Lower leg skin (tissue), 4 donors: Measurements from ENCODE around the gene TMX2. TPM values are rescaled to one million over a fixed set of nuclear protein-coding genes. Genes with fewer than 3 reads are reported as not detected.
A peak's percentile ranks its signal among the peaks of the same experiment; 100 is the strongest.

Experiments used
- DNase-seq, 2 donors: peaks; one replicate each; pipeline ENCODE4 v3.0.0-alpha.2; 2019; ENCODE audit warnings: low spot score in 2 of 2
- H3K4me3 ChIP-seq: fragments of 200-600 bp; sonication (generic); 2 replicates; pipeline ENCODE4 v1.5.1; 2017; ENCODE audit warnings: mild to moderate bottlenecking, low read depth; ENCODE audit not compliant: poor library complexity, severe bottlenecking
- POLR2A ChIP-seq, 2 donors: fragments of 450-650 bp; IDR thresholded peaks; one replicate each; pipeline ENCODE4 v1.6.1; 2016 to 2017; ENCODE audit warnings: antibody characterized with exemption in 2 of 2, mild to moderate bottlenecking in 1 of 2, moderate library complexity in 1 of 2
- WGBS, 2 donors: methylation state at CpG; one replicate each; pipeline ENCODE4 v1.1.5; 2018; 5-methylcytosine and 5-hydroxymethylcytosine counted together
- intact Hi-C: fragments of 100-400 bp; cut with DNase I; formaldehyde crosslinking; loops from one replicate; pipeline ENCODE4 v1.15.0; 2023; ENCODE audit warnings: low total_unique reads
- total RNA-seq, 4 donors: library from RNA; depleted of rRNA; stranded (reverse); fragments of >200 nt; gene quantifications; one replicate each; pipeline ENCODE4 v1.1.0, GENCODE V29; 2016
- TF ChIP-seq, protein P1 (sequence below), 3 donors: fragments of 450-650 bp; IDR thresholded peaks; one replicate each; pipeline ENCODE4 v1.5.1; 2016; ENCODE audit warnings: antibody characterized with exemption in 3 of 3, mild to moderate bottlenecking in 3 of 3, moderate library complexity in 2 of 3

The TMX2 gene
- total RNA-seq, 4 donors from 2014 or later, result 41.8 to 60.4 (median 45.4) TPM

DNA sequence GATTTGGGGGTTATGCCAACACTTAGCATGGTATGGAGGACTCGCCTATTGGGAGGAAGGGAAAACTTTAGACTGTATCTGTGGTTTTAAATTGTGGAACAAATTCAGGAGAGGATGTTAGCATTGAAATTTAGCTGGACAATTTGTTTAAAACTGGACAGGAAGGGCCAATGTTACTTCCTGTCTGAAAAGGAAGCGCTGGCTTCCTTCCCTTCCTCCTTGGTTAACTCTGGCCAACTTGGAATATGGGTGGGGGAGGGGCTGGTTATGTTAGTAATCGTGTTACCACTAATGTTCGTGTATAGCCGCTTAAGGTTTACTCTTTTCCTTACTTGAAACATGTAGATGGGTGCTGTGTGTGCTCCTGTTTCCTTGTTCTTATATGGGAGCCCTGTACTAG is 63.1 kb downstream of the TMX2 start:
- H3K4me3 ChIP-seq, result no peak overlapping the region

DNA sequence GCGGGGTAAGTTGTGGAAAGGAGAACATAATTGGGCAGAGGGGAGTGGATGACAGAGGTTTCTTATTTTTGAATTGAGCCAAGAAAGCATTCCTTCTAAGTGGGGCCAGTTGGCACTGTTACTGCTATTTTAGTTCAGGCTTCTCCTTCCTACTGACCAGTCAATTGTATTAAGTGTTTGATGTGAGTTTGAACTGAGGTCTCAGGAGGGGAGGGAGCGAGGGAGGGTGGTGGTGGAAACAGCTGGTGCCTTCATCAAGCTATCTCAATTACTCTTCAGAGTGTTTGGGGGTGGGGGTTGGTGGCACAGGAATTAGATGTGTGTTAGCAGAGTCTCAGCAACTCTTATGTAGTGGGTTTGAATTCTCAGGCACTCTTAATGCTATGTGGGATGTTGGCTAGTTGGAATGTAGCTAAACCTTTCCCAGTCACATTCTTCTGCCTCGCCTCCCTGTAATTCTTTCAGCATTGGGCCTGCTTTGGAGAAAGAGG is 63.7 kb downstream of the TMX2 start:
- TF ChIP-seq, protein P1, sequence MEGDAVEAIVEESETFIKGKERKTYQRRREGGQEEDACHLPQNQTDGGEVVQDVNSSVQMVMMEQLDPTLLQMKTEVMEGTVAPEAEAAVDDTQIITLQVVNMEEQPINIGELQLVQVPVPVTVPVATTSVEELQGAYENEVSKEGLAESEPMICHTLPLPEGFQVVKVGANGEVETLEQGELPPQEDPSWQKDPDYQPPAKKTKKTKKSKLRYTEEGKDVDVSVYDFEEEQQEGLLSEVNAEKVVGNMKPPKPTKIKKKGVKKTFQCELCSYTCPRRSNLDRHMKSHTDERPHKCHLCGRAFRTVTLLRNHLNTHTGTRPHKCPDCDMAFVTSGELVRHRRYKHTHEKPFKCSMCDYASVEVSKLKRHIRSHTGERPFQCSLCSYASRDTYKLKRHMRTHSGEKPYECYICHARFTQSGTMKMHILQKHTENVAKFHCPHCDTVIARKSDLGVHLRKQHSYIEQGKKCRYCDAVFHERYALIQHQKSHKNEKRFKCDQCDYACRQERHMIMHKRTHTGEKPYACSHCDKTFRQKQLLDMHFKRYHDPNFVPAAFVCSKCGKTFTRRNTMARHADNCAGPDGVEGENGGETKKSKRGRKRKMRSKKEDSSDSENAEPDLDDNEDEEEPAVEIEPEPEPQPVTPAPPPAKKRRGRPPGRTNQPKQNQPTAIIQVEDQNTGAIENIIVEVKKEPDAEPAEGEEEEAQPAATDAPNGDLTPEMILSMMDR (IDR thresholded peaks at IDR 0.05), result no peak
- no peak for TF ChIP-seq POLR2A (IDR thresholded peaks at IDR 0.05)
- DNase-seq, result no peak
- intact Hi-C loops, result no loop called here
- 57 to 58% methylated on average over 3 of the region's 3 CpGs for WGBS, 2 donors
- H3K4me3 ChIP-seq, result no peak overlapping the region

More for the DNA sequence above, 63.1 kb downstream of the TMX2 start:
- TF ChIP-seq, protein P1 (IDR thresholded peaks at IDR 0.05), result no peak
- TF ChIP-seq POLR2A (IDR thresholded peaks at IDR 0.05), result no peak
- WGBS, 2 donors, result 47 to 54% methylated on average over 5 of the region's 5 CpGs
- no peak for DNase-seq
- intact Hi-C loops, result no loop called here

DNA sequence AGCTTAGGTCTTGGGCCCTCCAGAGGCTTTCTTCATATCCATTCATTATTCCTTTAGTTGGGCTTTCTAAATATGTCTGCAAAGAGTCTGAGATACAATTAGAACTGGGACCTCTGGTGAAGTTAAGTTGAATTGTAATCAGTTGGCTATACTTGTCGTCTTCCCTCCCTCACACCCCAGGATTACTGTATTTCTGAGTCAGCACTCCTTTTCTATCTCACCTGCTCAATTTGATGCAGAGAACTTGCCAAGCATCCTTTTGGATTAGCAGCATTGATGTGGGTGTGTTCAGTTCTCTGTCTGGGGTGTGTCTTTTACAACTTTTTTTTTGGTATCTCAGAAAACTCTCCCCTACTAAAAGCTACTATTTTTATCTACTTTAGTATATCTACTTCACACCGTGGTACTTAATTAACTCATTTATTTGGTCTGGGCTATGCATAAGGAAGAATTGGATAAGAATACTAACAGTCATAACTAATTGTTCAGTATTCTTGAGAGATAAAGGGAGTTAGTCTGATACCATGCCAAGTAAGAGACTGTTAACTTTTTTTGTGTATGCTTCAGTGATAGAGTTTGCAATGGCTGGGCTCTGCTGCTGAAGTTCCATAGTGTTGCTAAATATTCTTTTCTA is 64.3 kb downstream of the TMX2 start:
- 19 to 34% methylated on average over 2 of the region's 2 CpGs for WGBS, 2 donors
- TF ChIP-seq, protein P1 (IDR thresholded peaks at IDR 0.05), result no peak
- no peak for TF ChIP-seq POLR2A (IDR thresholded peaks at IDR 0.05)
- DNase-seq, result no peak
- intact Hi-C loops, result no loop called here
- no peak overlapping the region for H3K4me3 ChIP-seq

DNA sequence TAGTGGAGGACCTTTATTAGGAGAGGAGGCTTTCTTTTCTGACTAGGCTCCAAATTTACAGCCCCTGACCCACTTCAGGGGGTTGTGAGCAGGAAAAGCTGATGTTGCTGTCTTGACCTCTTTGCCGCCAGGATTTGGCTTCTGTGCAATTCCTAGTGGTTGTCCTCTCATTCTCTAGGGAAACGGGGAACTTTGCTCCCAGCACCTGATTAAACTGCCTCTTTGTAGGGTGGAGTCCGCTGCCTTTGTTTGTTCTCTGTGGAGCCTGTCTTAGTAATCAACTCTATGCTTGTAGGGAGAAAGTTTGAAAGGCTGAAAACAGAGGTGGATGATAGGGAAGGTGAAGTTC is 65.5 kb downstream of the TMX2 start:
- TF ChIP-seq, protein P1 (IDR thresholded peaks at IDR 0.05), result no peak
- DNase-seq, result no peak
- H3K4me3 ChIP-seq, result no peak overlapping the region
- WGBS, 2 donors, result 21 to 28% methylated on average over 3 of the region's 3 CpGs
- intact Hi-C loops, result no loop called here

DNA sequence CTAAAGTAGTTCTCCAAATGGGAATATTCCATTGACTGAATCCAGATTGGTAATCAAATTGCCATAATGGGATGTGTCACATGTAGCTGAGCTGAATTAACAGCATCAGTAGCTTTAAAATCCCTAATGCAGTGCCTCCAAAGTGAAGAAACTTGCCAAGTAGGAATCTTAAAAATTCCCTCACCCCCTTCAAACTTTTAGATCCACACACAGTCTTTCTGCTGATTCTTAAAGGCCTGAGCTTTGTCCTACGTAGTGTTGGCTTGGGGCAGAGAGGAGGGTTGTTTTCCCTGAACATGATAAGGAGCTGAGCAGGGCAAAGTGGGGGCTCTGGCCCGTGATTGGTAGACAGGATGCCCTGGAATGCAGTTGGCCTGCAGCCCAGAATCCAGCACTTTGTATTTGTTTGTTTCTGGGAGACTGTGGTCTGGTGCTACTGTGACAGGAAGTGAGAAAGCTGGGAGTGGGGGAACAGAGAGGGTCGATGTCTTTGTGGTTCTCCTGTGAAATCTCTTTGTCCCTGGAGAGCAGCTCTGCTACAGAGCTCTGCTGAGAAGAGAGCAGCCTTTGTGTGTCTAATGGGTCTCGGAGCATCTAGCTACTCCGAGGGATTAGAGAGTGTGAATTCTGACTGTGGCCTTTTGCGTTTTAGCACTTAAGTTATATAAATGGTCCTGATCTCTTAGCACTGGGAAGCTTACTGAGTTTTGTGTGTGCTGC is 66.1 kb downstream of the TMX2 start:
- intact Hi-C loops, result no loop called here
- WGBS, 2 donors, result 1 to 10% methylated on average over 6 of the region's 6 CpGs
- peak; percentile 74 to 95 for DNase-seq
- H3K4me3 ChIP-seq, result no peak overlapping the region
- TF ChIP-seq, protein P1 (IDR thresholded peaks at IDR 0.05), result no peak
- no peak for TF ChIP-seq POLR2A (IDR thresholded peaks at IDR 0.05)
